HL-60 (cell line): Measurements from ENCODE around the gene HES6.
A peak's percentile ranks its signal among the peaks of the same experiment; 100 is the strongest.

ENCODE experiments used
- DNase-seq, 2 experiments: peaks; one replicate each; pipeline ENCODE4 v3.0.0-alpha.2; 2010 to 2020; ENCODE audit warnings: low read depth in 1 of 2, low spot score in 1 of 2
- H3K27ac ChIP-seq: fragments of 250-450 bp; sonication (Bioruptor Pico); replicated peaks from 2 replicates; pipeline ENCODE4 v1.5.1; 2020; ENCODE audit warnings: mild to moderate bottlenecking, moderate library complexity
- H3K27me3 ChIP-seq: fragments of 250-450 bp; sonication (Bioruptor Pico); 2 replicates; pipeline ENCODE4 v1.5.1; 2021; ENCODE audit warnings: mild to moderate bottlenecking, moderate library complexity; ENCODE audit not compliant: insufficient read depth, poor library complexity, severe bottlenecking
- H3K4me3 ChIP-seq: replicated peaks from 2 replicates; pipeline ENCODE4 v1.5.1; 2011; ENCODE audit warnings: mild to moderate bottlenecking, control low read depth, low read length; ENCODE audit not compliant: insufficient read depth
- GABPA ChIP-seq: IDR thresholded peaks from 2 replicates; pipeline ENCODE4 v1.6.1; 2012; ENCODE audit warnings: low read depth
- POLR2AphosphoS5 ChIP-seq: IDR thresholded peaks from 2 replicates; pipeline ENCODE4 v1.6.1; 2012; ENCODE audit warnings: low read depth
- SPI1 ChIP-seq: IDR thresholded peaks from 2 replicates; pipeline ENCODE4 v1.6.1; 2012; ENCODE audit warnings: low read depth, mild to moderate bottlenecking, borderline replicate concordance
- TF ChIP-seq, protein P1 (sequence below): IDR thresholded peaks from 2 replicates; pipeline ENCODE4 v1.6.1; 2012; ENCODE audit warnings: low read depth; ENCODE audit not compliant: insufficient replicate concordance
- TF ChIP-seq, protein P2 (sequence below): IDR thresholded peaks from one replicate; pipeline ENCODE4 v1.5.1; 2011; ENCODE audit warnings: low read length, control low read depth, inconsistent platforms; ENCODE audit not compliant: insufficient read depth

The HES6 gene

DNA sequence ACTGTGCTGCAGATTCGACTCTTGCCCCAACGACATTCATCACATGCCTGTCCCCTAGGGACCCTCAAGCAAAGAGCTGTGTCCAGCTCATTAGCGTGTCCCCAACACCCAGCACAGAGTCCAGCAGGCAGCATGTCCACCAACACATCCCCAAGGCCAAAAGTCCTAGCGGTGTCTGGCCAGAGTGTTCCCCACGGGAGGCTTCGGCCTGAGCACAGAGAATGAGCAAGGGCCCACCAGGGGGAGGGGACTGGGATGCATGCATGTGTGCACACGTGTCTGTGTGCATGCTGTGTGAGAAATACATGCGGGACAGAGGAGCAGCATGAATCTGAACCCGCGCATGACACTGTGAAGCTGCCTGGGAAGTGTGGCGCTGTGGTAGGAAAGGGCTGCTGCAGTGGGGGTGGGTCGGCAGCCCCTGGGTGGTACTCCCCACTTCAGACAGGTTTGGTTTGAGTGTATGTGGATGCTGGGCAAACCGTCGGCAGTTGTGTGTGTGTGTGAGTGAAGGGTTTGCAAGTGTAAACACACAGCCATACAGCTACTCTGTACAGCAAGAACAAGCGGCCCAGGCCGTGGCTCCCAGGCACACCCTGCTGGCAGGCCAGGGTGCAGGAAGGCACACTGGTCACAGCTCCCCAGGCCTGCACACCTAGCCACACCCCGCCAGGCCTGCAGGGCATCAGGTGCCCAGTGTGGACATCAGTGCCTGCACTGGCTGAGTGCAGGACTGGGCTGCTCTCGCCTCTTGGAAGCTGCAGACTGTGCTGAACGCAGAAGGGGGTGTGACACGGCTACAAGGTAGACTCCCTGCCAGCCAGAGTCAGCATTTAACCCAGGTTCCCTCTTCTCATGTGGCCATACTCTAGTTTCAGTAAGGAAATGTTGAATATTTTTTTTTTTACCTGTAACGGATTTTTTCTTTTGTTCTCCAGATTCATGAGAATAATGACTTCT is 19.5 kb upstream of the HES6 start:
- Histone ChIP-seq H3K4me3 (no peak overlapping the region), H3K27me3 (no peaks in the 10 kb centered on the region), H3K27ac (no peak overlapping the region)
- no peak for TF ChIP-seq POLR2AphosphoS5
- no peak for DNase-seq

DNA sequence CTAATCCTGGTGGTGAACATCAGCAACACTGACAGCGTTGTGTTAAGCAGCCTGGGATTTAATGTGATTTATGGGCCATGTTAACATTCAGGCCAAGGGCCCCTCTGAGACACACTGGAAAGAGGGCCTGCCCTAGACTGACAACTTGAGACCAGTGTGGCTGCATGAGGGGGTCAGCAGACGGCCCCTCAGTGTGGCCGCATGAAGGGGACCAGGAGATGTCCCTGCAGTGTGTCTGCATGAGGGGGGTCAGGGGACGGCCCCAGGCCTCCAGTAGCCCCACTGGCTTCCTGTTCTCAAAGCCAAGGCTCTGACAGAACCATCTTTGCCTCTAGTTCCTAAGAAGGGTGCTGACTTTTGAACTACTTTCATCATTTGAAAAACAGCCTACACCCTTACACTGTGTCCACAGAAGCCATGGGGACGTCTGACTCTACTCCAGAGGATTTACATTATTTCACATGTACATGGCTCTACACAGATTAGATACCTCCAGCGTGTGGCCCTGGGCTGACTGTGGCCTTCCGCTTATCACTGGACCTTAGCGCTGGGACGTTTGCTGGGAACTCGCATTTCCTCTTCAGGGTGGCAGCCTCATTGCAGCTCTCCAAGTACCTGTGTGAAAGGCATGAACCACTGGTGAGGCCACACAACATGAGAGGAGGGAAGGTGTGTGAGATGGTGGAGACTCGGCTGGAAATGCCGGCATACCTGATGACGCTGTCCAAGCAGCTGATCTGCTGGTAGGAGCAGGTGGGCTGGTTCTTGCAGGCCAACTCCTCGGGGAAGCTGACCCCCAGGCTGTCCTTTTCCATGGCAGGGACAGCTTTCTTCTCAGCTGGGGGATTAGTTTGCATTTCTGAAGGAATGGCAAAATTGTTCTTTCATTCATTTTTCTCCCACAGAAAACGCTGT is 18.2 kb upstream of the HES6 start:
- Histone ChIP-seq H3K27ac (no peak overlapping the region), H3K27me3 (no peaks in the 10 kb centered on the region), H3K4me3 (no peak overlapping the region)
- DNase-seq: no peak
- TF ChIP-seq SPI1 (no peak), GABPA (no peak), POLR2AphosphoS5 (no peak)
- TF ChIP-seq, protein P1, sequence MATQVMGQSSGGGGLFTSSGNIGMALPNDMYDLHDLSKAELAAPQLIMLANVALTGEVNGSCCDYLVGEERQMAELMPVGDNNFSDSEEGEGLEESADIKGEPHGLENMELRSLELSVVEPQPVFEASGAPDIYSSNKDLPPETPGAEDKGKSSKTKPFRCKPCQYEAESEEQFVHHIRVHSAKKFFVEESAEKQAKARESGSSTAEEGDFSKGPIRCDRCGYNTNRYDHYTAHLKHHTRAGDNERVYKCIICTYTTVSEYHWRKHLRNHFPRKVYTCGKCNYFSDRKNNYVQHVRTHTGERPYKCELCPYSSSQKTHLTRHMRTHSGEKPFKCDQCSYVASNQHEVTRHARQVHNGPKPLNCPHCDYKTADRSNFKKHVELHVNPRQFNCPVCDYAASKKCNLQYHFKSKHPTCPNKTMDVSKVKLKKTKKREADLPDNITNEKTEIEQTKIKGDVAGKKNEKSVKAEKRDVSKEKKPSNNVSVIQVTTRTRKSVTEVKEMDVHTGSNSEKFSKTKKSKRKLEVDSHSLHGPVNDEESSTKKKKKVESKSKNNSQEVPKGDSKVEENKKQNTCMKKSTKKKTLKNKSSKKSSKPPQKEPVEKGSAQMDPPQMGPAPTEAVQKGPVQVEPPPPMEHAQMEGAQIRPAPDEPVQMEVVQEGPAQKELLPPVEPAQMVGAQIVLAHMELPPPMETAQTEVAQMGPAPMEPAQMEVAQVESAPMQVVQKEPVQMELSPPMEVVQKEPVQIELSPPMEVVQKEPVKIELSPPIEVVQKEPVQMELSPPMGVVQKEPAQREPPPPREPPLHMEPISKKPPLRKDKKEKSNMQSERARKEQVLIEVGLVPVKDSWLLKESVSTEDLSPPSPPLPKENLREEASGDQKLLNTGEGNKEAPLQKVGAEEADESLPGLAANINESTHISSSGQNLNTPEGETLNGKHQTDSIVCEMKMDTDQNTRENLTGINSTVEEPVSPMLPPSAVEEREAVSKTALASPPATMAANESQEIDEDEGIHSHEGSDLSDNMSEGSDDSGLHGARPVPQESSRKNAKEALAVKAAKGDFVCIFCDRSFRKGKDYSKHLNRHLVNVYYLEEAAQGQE: no peak
- TF ChIP-seq, protein P2, sequence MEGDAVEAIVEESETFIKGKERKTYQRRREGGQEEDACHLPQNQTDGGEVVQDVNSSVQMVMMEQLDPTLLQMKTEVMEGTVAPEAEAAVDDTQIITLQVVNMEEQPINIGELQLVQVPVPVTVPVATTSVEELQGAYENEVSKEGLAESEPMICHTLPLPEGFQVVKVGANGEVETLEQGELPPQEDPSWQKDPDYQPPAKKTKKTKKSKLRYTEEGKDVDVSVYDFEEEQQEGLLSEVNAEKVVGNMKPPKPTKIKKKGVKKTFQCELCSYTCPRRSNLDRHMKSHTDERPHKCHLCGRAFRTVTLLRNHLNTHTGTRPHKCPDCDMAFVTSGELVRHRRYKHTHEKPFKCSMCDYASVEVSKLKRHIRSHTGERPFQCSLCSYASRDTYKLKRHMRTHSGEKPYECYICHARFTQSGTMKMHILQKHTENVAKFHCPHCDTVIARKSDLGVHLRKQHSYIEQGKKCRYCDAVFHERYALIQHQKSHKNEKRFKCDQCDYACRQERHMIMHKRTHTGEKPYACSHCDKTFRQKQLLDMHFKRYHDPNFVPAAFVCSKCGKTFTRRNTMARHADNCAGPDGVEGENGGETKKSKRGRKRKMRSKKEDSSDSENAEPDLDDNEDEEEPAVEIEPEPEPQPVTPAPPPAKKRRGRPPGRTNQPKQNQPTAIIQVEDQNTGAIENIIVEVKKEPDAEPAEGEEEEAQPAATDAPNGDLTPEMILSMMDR: no peak

GRCh38 chr2:238256594-238257104 is 16.8 kb upstream of the HES6 start:
- no peak overlapping the region for H3K4me3 ChIP-seq
- H3K27me3 ChIP-seq: no peaks in the 10 kb centered on the region
- peak; percentile 70 to 87 for DNase-seq
- TF ChIP-seq SPI1: no peak
- TF ChIP-seq, protein P1: no peak
- TF ChIP-seq, protein P2: peak; percentile 88
- H3K27ac ChIP-seq: no peak overlapping the region

GRCh38 chr2:238256111-238256510 is 16.3 kb upstream of the HES6 start:
- H3K27me3 ChIP-seq: no peaks in the 10 kb centered on the region
- no peak overlapping the region for H3K4me3 ChIP-seq
- no peak overlapping the region for H3K27ac ChIP-seq
- TF ChIP-seq SPI1 (no peak), POLR2AphosphoS5 (no peak), GABPA (no peak)
- TF ChIP-seq, protein P1: no peak
- TF ChIP-seq, protein P2: no peak
- no peak for DNase-seq
